Astrocyte (in vitro differentiated cells and primary cell): ENCODE measurements around the gene FIZ1. TPM values are rescaled to one million over a fixed set of nuclear protein-coding genes. Genes with fewer than 3 reads are reported as not detected.

Experiments used
- DNase-seq: peaks from one replicate; pipeline ENCODE4 v3.0.0-alpha.2; 2010; ENCODE audit warnings: low read depth
- FAIRE-seq: peaks from 2 replicates; lab custom pipeline; 2011; peaks lifted over from hg19 to GRCh38; lab: Jason Lieb, UNC
- H2AFZ ChIP-seq: 2 replicates; pipeline ENCODE4 v1.6.0; 2012; ENCODE audit warnings: low read depth, low read length, inconsistent platforms
- H3K27ac ChIP-seq: 2 replicates; pipeline ENCODE4 v1.5.1; 2011; ENCODE audit warnings: low read depth, low read length, inconsistent platforms
- H3K27me3 ChIP-seq: 2 replicates; pipeline ENCODE4 v1.6.0; 2011; ENCODE audit warnings: low read length, inconsistent platforms; ENCODE audit not compliant: insufficient read depth
- H3K36me3 ChIP-seq: 2 replicates; pipeline ENCODE4 v1.5.1; 2011; ENCODE audit warnings: low read length, inconsistent platforms; ENCODE audit not compliant: insufficient read depth
- H3K4me1 ChIP-seq: 2 replicates; pipeline ENCODE4 v1.5.1; 2011; ENCODE audit warnings: low read length, inconsistent platforms; ENCODE audit not compliant: insufficient read depth
- H3K4me2 ChIP-seq: 2 replicates; pipeline ENCODE4 v1.6.0; 2012; ENCODE audit warnings: low read length, inconsistent platforms
- H3K4me3 ChIP-seq: 2 replicates; pipeline ENCODE4 v1.5.1; 2011; ENCODE audit warnings: low read depth, mild to moderate bottlenecking, low read length, inconsistent platforms; ENCODE audit not compliant: insufficient read depth
- H3K79me2 ChIP-seq: 2 replicates; pipeline ENCODE4 v1.6.0; 2012; ENCODE audit warnings: mild to moderate bottlenecking, low read length, inconsistent platforms; ENCODE audit not compliant: insufficient read depth
- H3K9ac ChIP-seq: 2 replicates; pipeline ENCODE4 v1.6.0; 2012; ENCODE audit warnings: mild to moderate bottlenecking, low read length, inconsistent platforms
- H3K9me3 ChIP-seq: 2 replicates; pipeline ENCODE4 v1.5.1; 2012; ENCODE audit warnings: low read depth, mild to moderate bottlenecking, low read length, inconsistent platforms; ENCODE audit not compliant: insufficient read depth
- H4K20me1 ChIP-seq: 2 replicates; pipeline ENCODE4 v1.6.0; 2012; ENCODE audit warnings: low read length, inconsistent platforms; ENCODE audit not compliant: insufficient read depth
- H3K27ac Mint-ChIP-seq: one replicate; pipeline ENCODE4 v1.8.0; 2021; ENCODE audit warnings: mild to moderate bottlenecking, mixed read lengths; ENCODE audit not compliant: unreplicated experiment
- H3K27me3 Mint-ChIP-seq: one replicate; pipeline ENCODE4 v1.8.0; 2021; ENCODE audit warnings: low read depth, mixed read lengths; ENCODE audit not compliant: unreplicated experiment
- H3K36me3 Mint-ChIP-seq: one replicate; pipeline ENCODE4 v1.8.0; 2021; ENCODE audit warnings: low read depth, mixed read lengths; ENCODE audit not compliant: unreplicated experiment
- H3K4me1 Mint-ChIP-seq: one replicate; pipeline ENCODE4 v1.8.0; 2021; ENCODE audit warnings: low read depth, mixed read lengths; ENCODE audit not compliant: unreplicated experiment
- H3K4me3 Mint-ChIP-seq: one replicate; pipeline ENCODE4 v1.8.0; 2021; ENCODE audit warnings: mild to moderate bottlenecking, moderate library complexity, mixed read lengths; ENCODE audit not compliant: unreplicated experiment
- H3K9me3 Mint-ChIP-seq: one replicate; pipeline ENCODE4 v1.8.0; 2021; ENCODE audit warnings: mild to moderate bottlenecking, mixed read lengths; ENCODE audit not compliant: unreplicated experiment
- CTCF ChIP-seq: IDR thresholded peaks from 2 replicates; pipeline ENCODE4 v1.5.1; 2011; ENCODE audit warnings: low read depth, mild to moderate bottlenecking, inconsistent platforms, low read length, moderate library complexity; ENCODE audit not compliant: insufficient read depth
- EZH2 ChIP-seq: IDR thresholded peaks from 2 replicates; pipeline ENCODE4 v1.6.1; 2012; ENCODE audit warnings: mild to moderate bottlenecking, low read length, inconsistent platforms; ENCODE audit not compliant: insufficient read depth
- total RNA-seq: library from RNA; stranded (reverse); gene quantifications from 2 replicates; pipeline ENCODE4 v1.2.1, GENCODE V29; 2021

FIZ1 gene
- total RNA-seq, 1 donor from 2014 or later = 14.5 TPM

GRCh38 chr19:55647732-55648584, 48.6 kb upstream of the FIZ1 start, which contains the start of gene CCDC106:
CCDC106 (plus strand) TSS chr19:55648212; CDS start chr19:55649047, 835 bp downstream.
- peaks cover 24% of the 10 kb centered on the region for H3K4me1 ChIP-seq
- FAIRE-seq (no peak), DNase-seq (peak; percentile 79)
- H3K27ac ChIP-seq = peak within 1 kb of the TSS; percentile 65
- Mint-ChIP-seq H3K4me3 (peak within 1 kb of the TSS; percentile 86), H3K9me3 (no peaks in the 10 kb centered on the region), H3K27ac (peak within 1 kb of the TSS; percentile 47), H3K27me3 (no peaks in the 10 kb centered on the region), H3K4me1 (peaks cover 11% of the 10 kb centered on the region), H3K36me3 (peaks cover 16% of the 10 kb centered on the region)
- H3K4me3 ChIP-seq = peak within 1 kb of the TSS; percentile 75
- TF ChIP-seq CTCF = no peak
- no peak for TF ChIP-seq EZH2
- H4K20me1 ChIP-seq = peaks cover 20% of the 10 kb centered on the region
- peaks cover 37% of the 10 kb centered on the region for H3K79me2 ChIP-seq
- no peaks in the 10 kb centered on the region for H3K27me3 ChIP-seq
- H2AFZ ChIP-seq = peak within 1 kb of the TSS; percentile 85
- H3K36me3 ChIP-seq = peaks cover 9% of the 10 kb centered on the region
- peak within 1 kb of the TSS; percentile 96 for H3K4me2 ChIP-seq
- H3K9me3 ChIP-seq = no peaks in the 10 kb centered on the region
- peak within 1 kb of the TSS; percentile 85 for H3K9ac ChIP-seq

GRCh38 chr19:55646889-55647731, 47.8 kb upstream of the FIZ1 start:
- Mint-ChIP-seq H3K27me3 (no peaks in the 10 kb centered on the region), H3K36me3 (peaks cover 14% of the 10 kb centered on the region), H3K4me3 (peak overlapping the region; percentile 86), H3K9me3 (no peaks in the 10 kb centered on the region), H3K4me1 (peaks cover 13% of the 10 kb centered on the region), H3K27ac (peak overlapping the region; percentile 47)
- H3K4me3 ChIP-seq = peak overlapping the region; percentile 75
- H3K4me2 ChIP-seq = peak overlapping the region; percentile 96
- H3K9me3 ChIP-seq = no peaks in the 10 kb centered on the region
- peak overlapping the region; percentile 85 for H2AFZ ChIP-seq
- no peak overlapping the region for H3K27ac ChIP-seq
- FAIRE-seq = no peak
- no peaks in the 10 kb centered on the region for H3K27me3 ChIP-seq
- TF ChIP-seq CTCF = no peak
- TF ChIP-seq EZH2 = no peak
- H3K79me2 ChIP-seq = peaks cover 44% of the 10 kb centered on the region
- H3K4me1 ChIP-seq = peaks cover 31% of the 10 kb centered on the region
- H3K36me3 ChIP-seq = peaks cover 9% of the 10 kb centered on the region
- H3K9ac ChIP-seq = peak overlapping the region; percentile 85
- DNase-seq = no peak
- H4K20me1 ChIP-seq = peaks cover 20% of the 10 kb centered on the region
